CD4-positive, alpha-beta T cell (primary cell): Measurements from ENCODE around the gene NADK2. TPM values are rescaled to one million over a fixed set of nuclear protein-coding genes. Genes with fewer than 3 reads are reported as not detected.

Source experiments
- ATAC-seq: fragments of 200-7000 bp; cut with Tn5 transposase; one replicate; pipeline ENCODE4 v1.10.0; 2022; ENCODE audit warnings: mild to moderate bottlenecking; ENCODE audit not compliant: poor library complexity
- CTCF ChIA-PET: fragments of 350-600 bp; sonication (Branson Sonifier 250); formaldehyde crosslinking; loops from one replicate; lab custom pipeline; 2021; ENCODE audit warnings: antibody characterized with exemption, inconsistent platforms; lab: Charles Lee
- POLR2A ChIA-PET: fragments of 350-600 bp; sonication (Branson Sonifier 250); formaldehyde crosslinking; loops from one replicate; lab custom pipeline; 2021; ENCODE audit warnings: antibody characterized with exemption, inconsistent platforms; lab: Charles Lee
- DNase-seq, 14 experiments: peaks; one replicate each; pipeline ENCODE4 v3.0.0-alpha.2; 2013 to 2020; ENCODE audit warnings: mixed read lengths in 2 of 14
- H3K27ac ChIP-seq, 2 donors: one replicate each; pipeline versions ENCODE4 v1.5.1 to v1.7.0; 2013; ENCODE audit warnings: low read length in 2 of 2, low read depth in 1 of 2, mild to moderate bottlenecking in 1 of 2
- H3K27me3 ChIP-seq, 2 experiments: 1 replicate in 1 of 2; 2 replicates in 1 of 2; pipeline versions ENCODE4 v1.6.1 to v1.7.0; 2013; ENCODE audit warnings: low read length in 2 of 2, control low read depth in 1 of 2, mild to moderate bottlenecking in 1 of 2, moderate library complexity in 1 of 2; ENCODE audit not compliant: insufficient read depth in 2 of 2, control insufficient read depth in 1 of 2
- H3K36me3 ChIP-seq: one replicate; pipeline ENCODE4 v1.6.1; 2013; ENCODE audit warnings: low read length, control low read depth; ENCODE audit not compliant: insufficient read depth
- H3K4me1 ChIP-seq: one replicate; pipeline ENCODE4 v1.6.1; 2013; ENCODE audit warnings: low read length, control low read depth; ENCODE audit not compliant: insufficient read depth
- H3K4me3 ChIP-seq: one replicate; pipeline ENCODE4 v1.5.1; 2013; ENCODE audit warnings: mild to moderate bottlenecking, low read length, moderate library complexity
- H3K9me3 ChIP-seq, 2 experiments: 1 replicate in 1 of 2; 2 replicates in 1 of 2; pipeline versions ENCODE4 v1.6.1 to v1.7.0; 2013; ENCODE audit warnings: low read length in 2 of 2, mild to moderate bottlenecking in 2 of 2, control low read depth in 1 of 2, moderate library complexity in 1 of 2; ENCODE audit not compliant: control insufficient read depth in 1 of 2, insufficient read depth in 1 of 2
- H3K27ac Mint-ChIP-seq: one replicate; pipeline ENCODE4 v1.8.0; 2020; ENCODE audit warnings: mixed read lengths
- H3K27me3 Mint-ChIP-seq: one replicate; pipeline ENCODE4 v1.8.0; 2021; ENCODE audit warnings: mixed read lengths
- H3K36me3 Mint-ChIP-seq: one replicate; pipeline ENCODE4 v1.8.0; 2021; ENCODE audit warnings: low read depth, mixed read lengths
- H3K4me1 Mint-ChIP-seq: one replicate; pipeline ENCODE4 v1.8.0; 2021; ENCODE audit warnings: low read depth, mixed read lengths
- H3K4me3 Mint-ChIP-seq: one replicate; pipeline ENCODE4 v1.8.0; 2020; ENCODE audit warnings: mild to moderate bottlenecking, mixed read lengths
- H3K9me3 Mint-ChIP-seq: one replicate; pipeline ENCODE4 v1.8.0; 2020; ENCODE audit warnings: mixed read lengths
- intact Hi-C, 2 experiments: fragments of 100-400 bp; cut with DNase I in 1 of 2; cut with micrococcal nuclease in 1 of 2; formaldehyde crosslinking; loops; one replicate each; pipeline versions ENCODE4 v1.15.1 to v1.9.0; 2023 to 2025; cut with DNase I, micrococcal nuclease
- microRNA-seq: library from miRNA; unstranded; fragments of <30 nt; microRNA quantifications from one replicate; pipeline ENCODE4 v1.2.0, GENCODE V29; 2021; ENCODE audit warnings: borderline microRNAs expressed, borderline replicate concordance
- total RNA-seq, 174 experiments: library from RNA in 2 of 174; stranded (reverse) in 2 of 174; gene quantifications; one replicate each; pipeline ENCODE4 v1.2.3 and lab custom pipeline; 2021 to 2026
- TF ChIP-seq, protein P1 (sequence below): fragments of 200-600 bp; IDR thresholded peaks from one replicate; pipeline ENCODE4 v1.8.0; 2022; ENCODE audit warnings: antibody characterized with exemption, mild to moderate bottlenecking

The NADK2 gene
- total RNA-seq, 2 experiments from 2014 or later = 12.5 to 13.3 TPM

DNA sequence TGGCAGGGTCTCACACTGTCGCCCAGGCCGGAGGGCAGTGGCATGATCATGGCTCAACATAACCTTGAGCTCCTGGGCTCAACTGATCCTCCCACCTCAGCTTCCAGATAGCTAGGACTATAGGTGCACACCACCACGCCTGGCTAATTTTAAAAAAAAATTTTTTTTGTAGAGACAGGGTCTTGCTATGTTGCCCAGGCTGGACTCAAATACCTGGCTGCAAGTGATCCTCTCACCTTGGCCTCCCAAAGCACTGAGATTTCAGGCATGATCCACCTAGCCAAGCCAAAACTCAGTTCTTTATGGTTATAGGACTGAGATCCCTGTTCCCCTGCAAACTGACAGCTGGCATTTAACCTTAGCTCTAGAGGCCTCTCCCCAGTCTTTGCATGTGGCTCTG is 95.3 kb downstream of the NADK2 start:
- Histone ChIP-seq H3K27me3 (no peaks in the 10 kb centered on the region), H3K4me1 (peaks cover 8% of the 10 kb centered on the region), H3K36me3 (peaks cover 13% of the 10 kb centered on the region), H3K27ac (no peak overlapping the region), H3K4me3 (no peak overlapping the region), H3K9me3 (no peaks in the 10 kb centered on the region)
- peaks cover 12% of the 10 kb centered on the region for H3K36me3 Mint-ChIP-seq
- no peak overlapping the region for H3K4me3 Mint-ChIP-seq
- TF ChIP-seq, protein P1, sequence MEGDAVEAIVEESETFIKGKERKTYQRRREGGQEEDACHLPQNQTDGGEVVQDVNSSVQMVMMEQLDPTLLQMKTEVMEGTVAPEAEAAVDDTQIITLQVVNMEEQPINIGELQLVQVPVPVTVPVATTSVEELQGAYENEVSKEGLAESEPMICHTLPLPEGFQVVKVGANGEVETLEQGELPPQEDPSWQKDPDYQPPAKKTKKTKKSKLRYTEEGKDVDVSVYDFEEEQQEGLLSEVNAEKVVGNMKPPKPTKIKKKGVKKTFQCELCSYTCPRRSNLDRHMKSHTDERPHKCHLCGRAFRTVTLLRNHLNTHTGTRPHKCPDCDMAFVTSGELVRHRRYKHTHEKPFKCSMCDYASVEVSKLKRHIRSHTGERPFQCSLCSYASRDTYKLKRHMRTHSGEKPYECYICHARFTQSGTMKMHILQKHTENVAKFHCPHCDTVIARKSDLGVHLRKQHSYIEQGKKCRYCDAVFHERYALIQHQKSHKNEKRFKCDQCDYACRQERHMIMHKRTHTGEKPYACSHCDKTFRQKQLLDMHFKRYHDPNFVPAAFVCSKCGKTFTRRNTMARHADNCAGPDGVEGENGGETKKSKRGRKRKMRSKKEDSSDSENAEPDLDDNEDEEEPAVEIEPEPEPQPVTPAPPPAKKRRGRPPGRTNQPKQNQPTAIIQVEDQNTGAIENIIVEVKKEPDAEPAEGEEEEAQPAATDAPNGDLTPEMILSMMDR = no peak
- H3K9me3 Mint-ChIP-seq = no peaks in the 10 kb centered on the region
- CTCF ChIA-PET = no interaction called here
- DNase-seq = no peak
- H3K4me1 Mint-ChIP-seq = peaks cover 40% of the 10 kb centered on the region
- no peak overlapping the region for H3K27ac Mint-ChIP-seq
- no peaks in the 10 kb centered on the region for H3K27me3 Mint-ChIP-seq
- intact Hi-C loops = no loop called here
- POLR2A ChIA-PET = no interaction called here
- no peak for ATAC-seq

DNA sequence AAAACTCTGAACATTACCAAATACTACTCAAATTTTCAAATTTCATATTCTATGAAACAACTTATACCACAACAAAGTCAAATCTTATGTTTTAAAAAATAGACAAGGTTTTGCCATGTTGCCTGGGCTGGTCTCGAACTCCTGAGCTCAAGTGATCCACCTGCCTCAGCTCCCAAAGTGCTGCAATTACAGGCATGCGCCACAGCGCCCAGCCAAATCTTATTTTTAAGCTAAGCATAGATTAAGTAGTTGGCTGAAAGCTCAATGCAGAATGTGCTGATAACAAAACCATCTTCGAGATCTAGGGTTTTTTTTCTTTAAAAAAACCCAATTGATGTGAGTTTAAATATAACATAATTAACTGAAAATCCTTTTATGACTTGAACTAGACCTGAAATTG is 96.4 kb downstream of the NADK2 start:
- H3K9me3 ChIP-seq = no peaks in the 10 kb centered on the region
- Mint-ChIP-seq H3K36me3 (peaks cover 23% of the 10 kb centered on the region), H3K4me3 (no peak overlapping the region), H3K27ac (no peak overlapping the region), H3K4me1 (peaks cover 32% of the 10 kb centered on the region), H3K27me3 (no peaks in the 10 kb centered on the region), H3K9me3 (peaks cover 3% of the 10 kb centered on the region)
- ChIA-PET CTCF (no interaction called here), POLR2A (no interaction called here)
- H3K27me3 ChIP-seq = no peaks in the 10 kb centered on the region
- H3K27ac ChIP-seq = no peak overlapping the region
- H3K4me3 ChIP-seq = no peak overlapping the region
- no peaks in the 10 kb centered on the region for H3K4me1 ChIP-seq
- H3K36me3 ChIP-seq = peaks cover 23% of the 10 kb centered on the region
- no peak for DNase-seq
- no peak for ATAC-seq
- TF ChIP-seq, protein P1 = no peak
- intact Hi-C loops = no loop called here

Small RNA genes within 50 kb of the gene (microRNA-seq; reads per million reads assigned to microRNA genes)
- gene MIR580 = 3.7 reads per million, percentile 19 among the genes with 10 or more reads in this experiment

Other genes with a start within 250 kb of the NADK2 start
- gene UGT3A2, start 175.0 kb downstream of the NADK2 start, total RNA-seq = not detected
- gene LMBRD2, start 90.0 kb downstream of the NADK2 start, total RNA-seq = 1 to 10 TPM; 4.1 to 4.2 TPM
- 1 to 10 TPM; 6.3 to 7.2 TPM for gene SKP2, start 89.8 kb downstream of the NADK2 start, total RNA-seq
- not detected for gene RANBP3L, start 60.0 kb upstream of the NADK2 start, total RNA-seq